ENCODE results near the gene GRIP2. TPM values are rescaled to one million over a fixed set of nuclear protein-coding genes. Genes with fewer than 3 reads are reported as not detected.

Gene GRIP2
- polyA plus RNA-seq, 1 donor from 2014 or later: 8.6 TPM

- H4K20me1 ChIP-seq (ENCODE audit: insufficient read depth): no peaks in the 10 kb centered on the region
- TF ChIP-seq TAF1 (IDR thresholded peaks at IDR 0.05; ENCODE audit: low read depth) (no peak), REST (IDR thresholded peaks at IDR 0.05; ENCODE audit: borderline replicate concordance) (no peak)
- H3K4me3 ChIP-seq (ENCODE audit: low read length): no peak overlapping the region
- H3K79me2 ChIP-seq (replicated peaks; ENCODE audit: insufficient read depth, low read length): no peaks in the 10 kb centered on the region
- H3K9me2 ChIP-seq (ENCODE audit: insufficient read depth, low read length): no peaks in the 10 kb centered on the region
- no peaks in the 10 kb centered on the region for H3K36me3 ChIP-seq (ENCODE audit: insufficient read depth, low read length)
- no peak overlapping the region for H2AFZ ChIP-seq (ENCODE audit: low read depth, low read length)
- no peak overlapping the region for H3K9ac ChIP-seq (ENCODE audit: low read length)
- H3F3A ChIP-seq (ENCODE audit: insufficient read depth, low read length, poor library complexity, severe bottlenecking): no peaks in the 10 kb centered on the region
- H3K27ac ChIP-seq (ENCODE audit: low read length): no peak overlapping the region
- H3K9me3 ChIP-seq (ENCODE audit: low read length): no peaks in the 10 kb centered on the region
- H3K27me3 ChIP-seq (ENCODE audit: insufficient read depth, low read depth, low read length): no peaks in the 10 kb centered on the region
- no peak overlapping the region for H3K4me2 ChIP-seq (ENCODE audit: low read length)
Observed at GRCh38 chr3:14494279-14494972, 45.7 kb downstream of the GRIP2 start.

DNA sequence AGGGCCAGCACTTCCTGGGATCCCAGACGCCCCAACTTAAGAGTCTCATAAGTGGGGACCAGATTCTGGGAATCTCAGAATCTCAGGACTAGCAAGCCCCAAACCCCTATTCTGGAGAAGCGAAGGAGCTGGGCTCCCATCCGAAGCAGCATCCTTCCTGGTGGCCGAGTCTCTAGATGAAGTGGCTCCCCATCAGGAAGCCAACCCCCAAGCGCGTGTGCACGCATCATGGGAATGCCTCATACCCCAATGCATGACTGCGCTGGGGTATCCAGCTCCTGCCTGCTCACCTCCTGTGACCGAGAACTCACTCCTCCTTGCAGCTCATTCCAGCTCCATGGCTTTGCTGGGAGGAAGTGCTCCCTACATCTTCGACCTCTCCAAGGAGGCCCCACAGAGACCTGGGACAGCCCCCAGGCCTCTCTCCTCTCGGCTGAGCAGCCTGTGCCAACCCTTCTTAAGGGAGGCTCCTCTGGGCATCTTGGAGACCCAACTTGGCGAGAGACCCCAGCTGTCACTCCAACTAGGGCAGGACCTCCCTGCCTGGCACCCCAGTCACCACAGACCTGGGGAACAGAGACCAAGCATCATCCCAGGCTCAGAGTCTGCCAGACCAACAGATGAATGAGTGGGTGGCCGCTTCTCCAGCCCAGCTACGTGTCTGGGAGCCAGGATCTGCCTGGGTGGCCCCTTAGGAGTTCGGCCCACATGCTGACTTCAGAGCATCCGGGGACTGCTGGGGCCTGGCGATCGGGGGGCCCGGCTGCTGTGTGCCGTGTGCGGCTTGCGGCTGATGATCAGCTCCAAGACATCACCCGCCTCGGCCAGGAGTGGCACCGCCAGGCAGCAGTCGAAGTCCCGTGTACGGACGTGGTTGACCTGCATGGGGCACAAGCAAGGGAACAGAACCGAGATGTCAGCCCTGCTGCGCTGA is 46.9 kb downstream of the GRIP2 start:
- no peak for TF ChIP-seq CTCF (IDR thresholded peaks at IDR 0.05; ENCODE audit: poor library complexity, severe bottlenecking)
- TF ChIP-seq TAF1 (IDR thresholded peaks at IDR 0.05; ENCODE audit: low read depth): no peak
- TF ChIP-seq RAD21 (conservative IDR thresholded peaks at IDR 0.05): no peak
- no peak for TF ChIP-seq REST (IDR thresholded peaks at IDR 0.05; ENCODE audit: borderline replicate concordance)
- TF ChIP-seq POLR2AphosphoS5 (IDR thresholded peaks at IDR 0.05): no peak
- no peak for TF ChIP-seq EZH2 (IDR thresholded peaks at IDR 0.05; ENCODE audit: borderline replicate concordance, insufficient read depth, low read length, poor library complexity, severe bottlenecking)
- TF ChIP-seq SMC3 (conservative IDR thresholded peaks at IDR 0.05; ENCODE audit: poor library complexity): no peak
- TF ChIP-seq MXI1 (conservative IDR thresholded peaks at IDR 0.05; ENCODE audit: poor library complexity, severe bottlenecking): no peak
- TF ChIP-seq EP300 (conservative IDR thresholded peaks at IDR 0.05; ENCODE audit: poor library complexity, severe bottlenecking): no peak
- Histone ChIP-seq H3K36me3 (ENCODE audit: insufficient read depth, low read length) (no peaks in the 10 kb centered on the region), H3F3A (ENCODE audit: insufficient read depth, low read length, poor library complexity, severe bottlenecking) (no peaks in the 10 kb centered on the region), H3K4me2 (ENCODE audit: low read length) (no peak overlapping the region), H3K9me3 (ENCODE audit: low read length) (no peaks in the 10 kb centered on the region), H2AFZ (ENCODE audit: low read depth, low read length) (no peak overlapping the region), H3K4me3 (ENCODE audit: low read length) (no peak overlapping the region), H3K9me2 (ENCODE audit: insufficient read depth, low read length) (no peaks in the 10 kb centered on the region), H3K9ac (ENCODE audit: low read length) (no peak overlapping the region), H3K27ac (ENCODE audit: low read length) (no peak overlapping the region), H3K79me2 (replicated peaks; ENCODE audit: insufficient read depth, low read length) (no peaks in the 10 kb centered on the region), H4K20me1 (ENCODE audit: insufficient read depth) (no peaks in the 10 kb centered on the region), H3K27me3 (ENCODE audit: insufficient read depth, low read depth, low read length) (no peaks in the 10 kb centered on the region)
